Tibial nerve (tissue), 4 donors: Measurements from ENCODE around the gene MYBPC1.

Experiments used
- EP300 ChIP-seq, 2 donors: sonication (generic); formaldehyde crosslinking; IDR thresholded peaks; one replicate each; pipeline ENCODE4 v1.6.1; 2017; ENCODE audit warnings: antibody characterized with exemption in 2 of 2, mild to moderate bottlenecking in 1 of 2
- TF ChIP-seq, protein P1 (sequence below), 5 experiments: fragments of 200-600 bp in 3 of 5; fragments of 450-650 bp in 2 of 5; sonication (generic) in 3 of 5; IDR thresholded peaks; one replicate each; pipeline ENCODE4 v1.5.1; 2016 to 2019; ENCODE audit warnings: antibody characterized with exemption in 5 of 5, mild to moderate bottlenecking in 3 of 5, moderate library complexity in 2 of 5

DNA sequence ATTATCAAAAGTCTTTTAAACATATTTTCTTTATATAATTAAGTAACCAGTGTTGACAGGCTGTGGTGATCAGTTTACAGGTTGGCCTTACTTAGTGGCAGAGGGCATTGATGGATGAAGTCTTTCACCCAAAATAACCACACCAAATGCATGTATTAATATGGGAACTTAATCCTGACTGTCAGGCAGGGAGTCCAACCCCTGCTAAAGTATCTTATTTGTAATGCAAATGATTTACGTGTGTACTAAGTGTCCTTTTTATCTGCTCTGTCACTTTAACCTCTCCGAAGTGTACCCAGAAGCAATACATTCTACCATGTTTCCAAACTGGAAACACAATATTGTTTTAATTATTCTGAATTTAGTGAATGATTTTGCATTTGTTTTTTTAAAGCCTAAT lies 1.4 kb downstream of the MYBPC1 start:
- TF ChIP-seq, protein P1, sequence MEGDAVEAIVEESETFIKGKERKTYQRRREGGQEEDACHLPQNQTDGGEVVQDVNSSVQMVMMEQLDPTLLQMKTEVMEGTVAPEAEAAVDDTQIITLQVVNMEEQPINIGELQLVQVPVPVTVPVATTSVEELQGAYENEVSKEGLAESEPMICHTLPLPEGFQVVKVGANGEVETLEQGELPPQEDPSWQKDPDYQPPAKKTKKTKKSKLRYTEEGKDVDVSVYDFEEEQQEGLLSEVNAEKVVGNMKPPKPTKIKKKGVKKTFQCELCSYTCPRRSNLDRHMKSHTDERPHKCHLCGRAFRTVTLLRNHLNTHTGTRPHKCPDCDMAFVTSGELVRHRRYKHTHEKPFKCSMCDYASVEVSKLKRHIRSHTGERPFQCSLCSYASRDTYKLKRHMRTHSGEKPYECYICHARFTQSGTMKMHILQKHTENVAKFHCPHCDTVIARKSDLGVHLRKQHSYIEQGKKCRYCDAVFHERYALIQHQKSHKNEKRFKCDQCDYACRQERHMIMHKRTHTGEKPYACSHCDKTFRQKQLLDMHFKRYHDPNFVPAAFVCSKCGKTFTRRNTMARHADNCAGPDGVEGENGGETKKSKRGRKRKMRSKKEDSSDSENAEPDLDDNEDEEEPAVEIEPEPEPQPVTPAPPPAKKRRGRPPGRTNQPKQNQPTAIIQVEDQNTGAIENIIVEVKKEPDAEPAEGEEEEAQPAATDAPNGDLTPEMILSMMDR (IDR thresholded peaks at IDR 0.05), result no peak
- no peak for TF ChIP-seq EP300 (IDR thresholded peaks at IDR 0.05)
